GM12864 (cell line): Measurements from ENCODE around the gene UTP3.
"Not testable (repeated sequence)": the region's sequence is repeated elsewhere in the genome, so short reads cannot be mapped to it uniquely, and the experiment has no call there.

Experiments used
- DNase-seq: peaks from one replicate; pipeline ENCODE4 v3.0.0-alpha.2; 2011; ENCODE audit warnings: low read depth
- H3K4me3 ChIP-seq: 2 replicates; pipeline ENCODE4 v1.5.1; 2011; ENCODE audit warnings: mild to moderate bottlenecking, low read depth, low read length, control low read depth
- TF ChIP-seq, protein P1 (sequence below): IDR thresholded peaks from 2 replicates; pipeline ENCODE4 v1.5.1; 2011; ENCODE audit warnings: low read depth, mild to moderate bottlenecking, moderate library complexity, low read length, control low read depth, inconsistent platforms; ENCODE audit errors: missing control alignments

The UTP3 gene

GRCh38 chr4:70674731-70675130 lies 13.6 kb upstream of the UTP3 start:
- no peak for DNase-seq
- TF ChIP-seq, protein P1, sequence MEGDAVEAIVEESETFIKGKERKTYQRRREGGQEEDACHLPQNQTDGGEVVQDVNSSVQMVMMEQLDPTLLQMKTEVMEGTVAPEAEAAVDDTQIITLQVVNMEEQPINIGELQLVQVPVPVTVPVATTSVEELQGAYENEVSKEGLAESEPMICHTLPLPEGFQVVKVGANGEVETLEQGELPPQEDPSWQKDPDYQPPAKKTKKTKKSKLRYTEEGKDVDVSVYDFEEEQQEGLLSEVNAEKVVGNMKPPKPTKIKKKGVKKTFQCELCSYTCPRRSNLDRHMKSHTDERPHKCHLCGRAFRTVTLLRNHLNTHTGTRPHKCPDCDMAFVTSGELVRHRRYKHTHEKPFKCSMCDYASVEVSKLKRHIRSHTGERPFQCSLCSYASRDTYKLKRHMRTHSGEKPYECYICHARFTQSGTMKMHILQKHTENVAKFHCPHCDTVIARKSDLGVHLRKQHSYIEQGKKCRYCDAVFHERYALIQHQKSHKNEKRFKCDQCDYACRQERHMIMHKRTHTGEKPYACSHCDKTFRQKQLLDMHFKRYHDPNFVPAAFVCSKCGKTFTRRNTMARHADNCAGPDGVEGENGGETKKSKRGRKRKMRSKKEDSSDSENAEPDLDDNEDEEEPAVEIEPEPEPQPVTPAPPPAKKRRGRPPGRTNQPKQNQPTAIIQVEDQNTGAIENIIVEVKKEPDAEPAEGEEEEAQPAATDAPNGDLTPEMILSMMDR, result no peak
- no peak overlapping the region for H3K4me3 ChIP-seq

DNA sequence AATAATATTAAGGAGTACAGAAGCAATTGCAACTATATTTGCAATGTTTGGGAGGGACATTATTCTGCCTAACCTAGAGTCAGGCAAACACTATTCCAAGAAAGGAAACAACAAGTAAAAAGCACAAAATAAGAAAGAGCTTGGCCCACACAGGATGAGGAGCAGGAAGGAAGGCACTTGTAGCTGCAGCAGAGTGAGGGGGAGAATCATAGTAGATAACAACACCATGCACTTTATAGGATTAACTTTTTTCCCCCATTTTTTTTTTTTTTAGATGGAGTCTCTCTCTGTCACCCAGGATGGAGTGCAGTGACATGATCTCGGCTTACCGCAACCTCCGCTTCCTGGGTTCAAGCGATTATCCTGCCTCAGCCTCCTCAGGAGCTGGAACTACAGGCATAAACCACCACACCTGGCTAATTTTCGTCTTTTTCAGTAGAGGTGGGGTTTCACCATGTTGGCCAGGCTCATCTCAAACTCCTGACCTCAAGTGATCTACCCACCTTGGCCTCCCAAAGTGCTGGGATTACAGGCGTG lies 11.7 kb upstream of the UTP3 start:
- DNase-seq, result no peak
- H3K4me3 ChIP-seq, result no peak overlapping the region
- TF ChIP-seq, protein P1, result no peak

GRCh38 chr4:70678383-70678999 lies 9.8 kb upstream of the UTP3 start:
- no peak overlapping the region for H3K4me3 ChIP-seq
- TF ChIP-seq, protein P1, result no peak
- peak; percentile 81 for DNase-seq

DNA sequence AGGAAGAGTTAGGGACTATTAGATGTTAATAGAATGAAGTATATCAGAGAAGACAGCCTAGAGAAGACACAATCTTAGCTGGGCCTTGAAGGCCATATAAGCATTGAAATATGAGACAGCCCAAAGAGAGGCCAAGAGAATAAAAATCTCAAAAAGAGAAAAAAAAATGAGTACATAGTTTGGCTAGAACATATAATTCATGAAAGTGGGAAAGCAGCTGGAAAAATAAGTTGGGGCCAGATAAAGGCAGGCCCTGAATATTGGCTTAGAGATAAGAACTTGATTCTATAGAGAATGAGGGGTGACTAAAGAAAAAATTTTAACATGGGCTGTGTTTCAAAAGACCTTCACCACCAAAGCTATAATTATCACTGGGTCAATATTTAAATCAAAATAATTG lies 7.4 kb upstream of the UTP3 start:
- H3K4me3 ChIP-seq, result no peak overlapping the region
- TF ChIP-seq, protein P1, result no peak
- DNase-seq, result no peak

DNA sequence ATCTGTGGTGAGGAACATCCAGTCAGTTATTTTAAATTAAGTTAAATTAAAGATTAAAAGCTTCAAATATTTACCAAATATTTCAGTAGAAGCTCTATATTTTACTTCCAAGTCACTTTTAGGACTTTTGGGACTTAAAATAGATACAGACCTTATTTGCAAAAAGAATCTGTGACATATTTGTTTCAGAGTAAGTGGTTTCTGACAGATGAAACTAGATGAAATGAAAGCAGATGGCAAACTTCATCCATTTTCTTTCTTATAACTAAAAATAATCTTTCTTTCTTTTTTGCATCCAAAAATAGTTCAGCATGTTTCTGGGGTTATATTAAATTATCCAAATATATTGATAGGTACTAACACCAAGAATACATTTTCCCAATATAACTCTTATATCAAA lies 6.6 kb upstream of the UTP3 start:
- TF ChIP-seq, protein P1, result no peak
- no peak for DNase-seq
- no peak overlapping the region for H3K4me3 ChIP-seq

DNA sequence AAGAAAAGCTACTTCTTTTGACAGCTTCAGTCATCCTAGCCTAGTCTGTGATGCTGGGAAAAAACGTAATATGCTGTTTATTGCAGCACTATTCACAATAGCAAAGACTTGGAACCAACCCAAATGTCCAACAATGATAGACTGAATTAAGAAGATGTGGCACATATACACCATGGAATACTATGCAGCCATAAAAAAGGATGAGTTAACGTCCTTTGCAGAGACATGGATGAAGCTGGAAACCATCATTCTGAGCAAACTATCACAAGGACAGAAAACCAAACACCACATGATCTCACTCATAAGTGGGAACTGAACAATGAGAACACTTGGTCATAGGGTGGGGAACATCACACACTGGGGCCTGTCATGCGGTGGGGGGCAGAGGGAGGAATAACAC lies 6.2 kb upstream of the UTP3 start:
- H3K4me3 ChIP-seq, DNase-seq: not testable (repeated sequence)

GRCh38 chr4:70687392-70687791 lies 940 bp upstream of the UTP3 start:
- TF ChIP-seq, protein P1, result no peak
- DNase-seq, result no peak
- peak overlapping the region; percentile 80 for H3K4me3 ChIP-seq
